ENCODE measurements around the gene SOS2. TPM values are rescaled to one million over a fixed set of nuclear protein-coding genes. Genes with fewer than 3 reads are reported as not detected.

The SOS2 gene
- polyA plus RNA-seq, 1 donor (not counting 4 experiments of a cell fraction or from before 2014, with no cell fraction given): 13.0 TPM

DNA sequence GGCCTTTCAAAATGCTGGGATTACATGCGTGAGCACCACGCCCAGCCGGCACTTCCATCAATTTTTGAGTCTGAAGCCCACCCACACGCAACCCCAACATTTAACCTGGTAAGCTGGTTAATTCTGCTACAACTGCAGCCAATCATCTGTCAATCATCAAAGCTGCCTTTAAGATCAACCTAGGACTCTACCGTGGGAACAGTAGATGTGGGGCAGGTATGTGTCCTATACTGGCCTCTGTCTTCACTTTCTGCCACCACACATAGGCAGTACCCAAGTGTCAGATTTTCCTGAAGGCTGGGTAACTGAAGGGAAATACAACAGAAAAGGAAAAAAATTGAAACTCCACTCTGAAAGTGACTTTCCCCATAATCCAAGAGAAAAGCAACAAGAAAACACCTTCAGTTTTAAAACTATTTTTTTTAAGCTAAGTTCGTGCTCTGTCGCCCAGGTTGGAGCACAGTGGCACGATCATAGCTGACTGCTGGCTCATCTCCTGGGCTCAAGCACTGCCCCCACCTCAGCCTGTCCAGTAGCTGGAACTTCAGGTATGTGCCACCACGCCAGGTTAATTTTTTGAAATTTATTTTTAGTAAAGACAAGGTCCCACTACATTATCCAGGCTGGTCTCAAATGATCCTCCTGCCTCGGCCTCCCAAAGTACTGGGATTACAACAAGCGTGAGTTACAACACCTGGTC lies 137.2 kb downstream of the SOS2 start:
- DNase-seq (ENCODE audit: low read depth, low spot score) (no peak), FAIRE-seq (no peak)
- dilution Hi-C loops (cut with MboI; ENCODE audit: extremely low pct_ligation_motif_present, low sequenced_read_pairs): no loop called here
- Histone ChIP-seq H3K9me3 (ENCODE audit: control insufficient read depth, low read depth, low read length) (no peaks in the 10 kb centered on the region), H3K9me1 (ENCODE audit: control insufficient read depth, extremely low read depth, insufficient read depth, low read length) (no peaks in the 10 kb centered on the region), H2AFZ (ENCODE audit: control insufficient read depth, low read length) (no peak overlapping the region), H3K9ac (ENCODE audit: control insufficient read depth, extremely low read depth, insufficient read depth, low read length) (no peak overlapping the region), H3K79me2 (ENCODE audit: control insufficient read depth, insufficient read depth, low read length) (no peaks in the 10 kb centered on the region), H3K4me1 (ENCODE audit: control insufficient read depth, extremely low read depth, insufficient read depth, low read length) (peaks cover 4% of the 10 kb centered on the region), H3K27me3 (ENCODE audit: control insufficient read depth, extremely low read depth, insufficient read depth, low read length) (no peaks in the 10 kb centered on the region), H3K4me3 (ENCODE audit: control insufficient read depth in 2 of 3, extremely low read depth in 1 of 3, insufficient read depth in 2 of 3, low read depth in 1 of 3, low read length in 3 of 3) (no peak overlapping the region), H3K27ac (ENCODE audit: control insufficient read depth, insufficient read depth, low read length) (no peak overlapping the region), H4K20me1 (ENCODE audit: control insufficient read depth, extremely low read depth, insufficient read depth, low read length) (no peaks in the 10 kb centered on the region), H3K36me3 (ENCODE audit: control insufficient read depth in 2 of 2, extremely low read depth in 1 of 2, insufficient read depth in 2 of 2, low read length in 2 of 2) (peaks cover 0 to 3% of the 10 kb centered on the region in 2 experiments), H3K4me2 (ENCODE audit: control insufficient read depth, extremely low read depth, insufficient read depth, low read depth, low read length) (no peak overlapping the region)
- TF ChIP-seq, protein P1, sequence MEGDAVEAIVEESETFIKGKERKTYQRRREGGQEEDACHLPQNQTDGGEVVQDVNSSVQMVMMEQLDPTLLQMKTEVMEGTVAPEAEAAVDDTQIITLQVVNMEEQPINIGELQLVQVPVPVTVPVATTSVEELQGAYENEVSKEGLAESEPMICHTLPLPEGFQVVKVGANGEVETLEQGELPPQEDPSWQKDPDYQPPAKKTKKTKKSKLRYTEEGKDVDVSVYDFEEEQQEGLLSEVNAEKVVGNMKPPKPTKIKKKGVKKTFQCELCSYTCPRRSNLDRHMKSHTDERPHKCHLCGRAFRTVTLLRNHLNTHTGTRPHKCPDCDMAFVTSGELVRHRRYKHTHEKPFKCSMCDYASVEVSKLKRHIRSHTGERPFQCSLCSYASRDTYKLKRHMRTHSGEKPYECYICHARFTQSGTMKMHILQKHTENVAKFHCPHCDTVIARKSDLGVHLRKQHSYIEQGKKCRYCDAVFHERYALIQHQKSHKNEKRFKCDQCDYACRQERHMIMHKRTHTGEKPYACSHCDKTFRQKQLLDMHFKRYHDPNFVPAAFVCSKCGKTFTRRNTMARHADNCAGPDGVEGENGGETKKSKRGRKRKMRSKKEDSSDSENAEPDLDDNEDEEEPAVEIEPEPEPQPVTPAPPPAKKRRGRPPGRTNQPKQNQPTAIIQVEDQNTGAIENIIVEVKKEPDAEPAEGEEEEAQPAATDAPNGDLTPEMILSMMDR (optimal IDR thresholded peaks at IDR 0.05 in 1 of 3, IDR thresholded peaks at IDR 0.05 in 1 of 3, conservative IDR thresholded peaks at IDR 0.05 in 1 of 3; ENCODE audit: extremely low read depth in 1 of 3, insufficient read depth in 2 of 3, low read length in 3 of 3): no peak
- TF ChIP-seq EZH2 (IDR thresholded peaks at IDR 0.05; ENCODE audit: low read length): no peak

DNA sequence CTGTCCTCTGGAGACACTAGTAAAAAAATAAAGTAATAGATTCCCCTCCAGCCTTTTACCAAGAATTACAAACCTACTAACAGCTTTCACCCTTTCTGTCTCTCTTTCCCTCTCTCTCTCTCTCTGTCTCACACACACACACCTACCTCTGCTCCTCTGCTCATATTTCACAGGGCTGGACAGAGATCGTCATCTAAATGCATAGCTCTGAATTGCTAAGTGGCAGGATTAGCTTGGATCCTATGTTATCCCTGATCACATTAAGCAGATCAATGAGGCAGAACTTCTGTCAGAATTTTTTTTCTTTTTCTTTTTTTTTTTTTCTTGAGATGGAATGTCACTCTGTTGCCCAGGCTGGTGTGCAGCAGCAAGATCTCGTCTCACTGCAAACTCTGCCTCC lies 137.9 kb downstream of the SOS2 start:
- no peak overlapping the region for H2AFZ ChIP-seq (ENCODE audit: control insufficient read depth, low read length)
- H3K4me3 ChIP-seq (ENCODE audit: control insufficient read depth in 2 of 3, extremely low read depth in 1 of 3, insufficient read depth in 2 of 3, low read depth in 1 of 3, low read length in 3 of 3): no peak overlapping the region
- H3K9ac ChIP-seq (ENCODE audit: control insufficient read depth, extremely low read depth, insufficient read depth, low read length): no peak overlapping the region
- no peaks in the 10 kb centered on the region for H3K9me3 ChIP-seq (ENCODE audit: control insufficient read depth, low read depth, low read length)
- H3K4me2 ChIP-seq (ENCODE audit: control insufficient read depth, extremely low read depth, insufficient read depth, low read depth, low read length): no peak overlapping the region
- H4K20me1 ChIP-seq (ENCODE audit: control insufficient read depth, extremely low read depth, insufficient read depth, low read length): no peaks in the 10 kb centered on the region
- TF ChIP-seq, protein P1 (optimal IDR thresholded peaks at IDR 0.05 in 1 of 3, IDR thresholded peaks at IDR 0.05 in 1 of 3, conservative IDR thresholded peaks at IDR 0.05 in 1 of 3; ENCODE audit: extremely low read depth in 1 of 3, insufficient read depth in 2 of 3, low read length in 3 of 3): no peak
- no peak for TF ChIP-seq EZH2 (IDR thresholded peaks at IDR 0.05; ENCODE audit: low read length)
- FAIRE-seq (no peak), DNase-seq (ENCODE audit: low read depth, low spot score) (no peak)
- no peaks in the 10 kb centered on the region for H3K9me1 ChIP-seq (ENCODE audit: control insufficient read depth, extremely low read depth, insufficient read depth, low read length)
- no peak overlapping the region for H3K27ac ChIP-seq (ENCODE audit: control insufficient read depth, insufficient read depth, low read length)
- H3K4me1 ChIP-seq (ENCODE audit: control insufficient read depth, extremely low read depth, insufficient read depth, low read length): no peaks in the 10 kb centered on the region
- peaks cover 0 to 3% of the 10 kb centered on the region in 2 experiments for H3K36me3 ChIP-seq (ENCODE audit: control insufficient read depth in 2 of 2, extremely low read depth in 1 of 2, insufficient read depth in 2 of 2, low read length in 2 of 2)
- H3K27me3 ChIP-seq (ENCODE audit: control insufficient read depth, extremely low read depth, insufficient read depth, low read length): no peaks in the 10 kb centered on the region
- dilution Hi-C loops (cut with MboI; ENCODE audit: extremely low pct_ligation_motif_present, low sequenced_read_pairs): no loop called here
- no peaks in the 10 kb centered on the region for H3K79me2 ChIP-seq (ENCODE audit: control insufficient read depth, insufficient read depth, low read length)

Measured in keratinocyte (primary cell).